Liver (tissue), 3 donors: ENCODE data around the gene KYNU.

Experiments used
- JUND ChIP-seq, 2 donors: IDR thresholded peaks; 2 replicates each; pipeline ENCODE4 v1.6.1; 2016; ENCODE audit warnings: antibody characterized with exemption in 2 of 2
- MAX ChIP-seq: IDR thresholded peaks from 2 replicates; pipeline ENCODE4 v1.6.1; 2016; ENCODE audit warnings: antibody characterized with exemption
- SP1 ChIP-seq: IDR thresholded peaks from 2 replicates; pipeline ENCODE4 v1.6.1; 2018; ENCODE audit warnings: antibody characterized with exemption, mild to moderate bottlenecking
- TF ChIP-seq, protein P1 (sequence below): fragments of 150-350 bp; IDR thresholded peaks from 2 replicates; pipeline ENCODE4 v1.5.1; 2017; ENCODE audit warnings: improper control_type of control experiment, low read depth, low read length; ENCODE audit not compliant: missing input control
- TF ChIP-seq, protein P2 (sequence below): IDR thresholded peaks from 2 replicates; pipeline ENCODE4 v1.6.1; 2016; ENCODE audit warnings: antibody characterized with exemption, mild to moderate bottlenecking
- TF ChIP-seq, protein P3 (sequence below): IDR thresholded peaks from 2 replicates; pipeline ENCODE4 v1.6.1; 2016; ENCODE audit warnings: antibody characterized with exemption
- donor health status: healthy.
- donor health status: healthy.

DNA sequence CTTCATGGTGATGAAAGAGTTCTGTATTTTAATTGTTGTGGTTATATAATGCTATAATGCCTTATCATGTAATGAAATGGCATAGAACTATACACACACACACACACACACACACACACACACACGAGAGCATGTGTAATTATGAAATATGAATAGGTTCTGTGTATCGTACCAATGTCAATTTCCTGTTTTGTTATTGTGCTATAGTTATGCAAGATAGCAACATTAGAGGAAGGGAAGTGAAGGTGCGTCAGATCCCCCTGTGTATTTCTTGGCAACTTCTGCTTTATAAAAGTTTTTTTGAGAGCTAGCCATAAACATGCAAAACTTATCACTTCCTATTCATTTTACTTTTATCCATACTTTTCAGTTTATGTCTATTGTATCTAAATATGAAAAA, 191.0 kb downstream of the KYNU start:
- TF ChIP-seq, protein P1, sequence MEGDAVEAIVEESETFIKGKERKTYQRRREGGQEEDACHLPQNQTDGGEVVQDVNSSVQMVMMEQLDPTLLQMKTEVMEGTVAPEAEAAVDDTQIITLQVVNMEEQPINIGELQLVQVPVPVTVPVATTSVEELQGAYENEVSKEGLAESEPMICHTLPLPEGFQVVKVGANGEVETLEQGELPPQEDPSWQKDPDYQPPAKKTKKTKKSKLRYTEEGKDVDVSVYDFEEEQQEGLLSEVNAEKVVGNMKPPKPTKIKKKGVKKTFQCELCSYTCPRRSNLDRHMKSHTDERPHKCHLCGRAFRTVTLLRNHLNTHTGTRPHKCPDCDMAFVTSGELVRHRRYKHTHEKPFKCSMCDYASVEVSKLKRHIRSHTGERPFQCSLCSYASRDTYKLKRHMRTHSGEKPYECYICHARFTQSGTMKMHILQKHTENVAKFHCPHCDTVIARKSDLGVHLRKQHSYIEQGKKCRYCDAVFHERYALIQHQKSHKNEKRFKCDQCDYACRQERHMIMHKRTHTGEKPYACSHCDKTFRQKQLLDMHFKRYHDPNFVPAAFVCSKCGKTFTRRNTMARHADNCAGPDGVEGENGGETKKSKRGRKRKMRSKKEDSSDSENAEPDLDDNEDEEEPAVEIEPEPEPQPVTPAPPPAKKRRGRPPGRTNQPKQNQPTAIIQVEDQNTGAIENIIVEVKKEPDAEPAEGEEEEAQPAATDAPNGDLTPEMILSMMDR = no peak
- no peak for TF ChIP-seq MAX
- TF ChIP-seq JUND (IDR thresholded peaks at IDR 0.05) = no peak
- TF ChIP-seq, protein P2, sequence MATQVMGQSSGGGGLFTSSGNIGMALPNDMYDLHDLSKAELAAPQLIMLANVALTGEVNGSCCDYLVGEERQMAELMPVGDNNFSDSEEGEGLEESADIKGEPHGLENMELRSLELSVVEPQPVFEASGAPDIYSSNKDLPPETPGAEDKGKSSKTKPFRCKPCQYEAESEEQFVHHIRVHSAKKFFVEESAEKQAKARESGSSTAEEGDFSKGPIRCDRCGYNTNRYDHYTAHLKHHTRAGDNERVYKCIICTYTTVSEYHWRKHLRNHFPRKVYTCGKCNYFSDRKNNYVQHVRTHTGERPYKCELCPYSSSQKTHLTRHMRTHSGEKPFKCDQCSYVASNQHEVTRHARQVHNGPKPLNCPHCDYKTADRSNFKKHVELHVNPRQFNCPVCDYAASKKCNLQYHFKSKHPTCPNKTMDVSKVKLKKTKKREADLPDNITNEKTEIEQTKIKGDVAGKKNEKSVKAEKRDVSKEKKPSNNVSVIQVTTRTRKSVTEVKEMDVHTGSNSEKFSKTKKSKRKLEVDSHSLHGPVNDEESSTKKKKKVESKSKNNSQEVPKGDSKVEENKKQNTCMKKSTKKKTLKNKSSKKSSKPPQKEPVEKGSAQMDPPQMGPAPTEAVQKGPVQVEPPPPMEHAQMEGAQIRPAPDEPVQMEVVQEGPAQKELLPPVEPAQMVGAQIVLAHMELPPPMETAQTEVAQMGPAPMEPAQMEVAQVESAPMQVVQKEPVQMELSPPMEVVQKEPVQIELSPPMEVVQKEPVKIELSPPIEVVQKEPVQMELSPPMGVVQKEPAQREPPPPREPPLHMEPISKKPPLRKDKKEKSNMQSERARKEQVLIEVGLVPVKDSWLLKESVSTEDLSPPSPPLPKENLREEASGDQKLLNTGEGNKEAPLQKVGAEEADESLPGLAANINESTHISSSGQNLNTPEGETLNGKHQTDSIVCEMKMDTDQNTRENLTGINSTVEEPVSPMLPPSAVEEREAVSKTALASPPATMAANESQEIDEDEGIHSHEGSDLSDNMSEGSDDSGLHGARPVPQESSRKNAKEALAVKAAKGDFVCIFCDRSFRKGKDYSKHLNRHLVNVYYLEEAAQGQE = no peak
- TF ChIP-seq SP1 = no peak
- TF ChIP-seq, protein P3, sequence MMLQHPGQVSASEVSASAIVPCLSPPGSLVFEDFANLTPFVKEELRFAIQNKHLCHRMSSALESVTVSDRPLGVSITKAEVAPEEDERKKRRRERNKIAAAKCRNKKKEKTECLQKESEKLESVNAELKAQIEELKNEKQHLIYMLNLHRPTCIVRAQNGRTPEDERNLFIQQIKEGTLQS = no peak
